K562 (cell line): ENCODE results near the gene SNX25. TPM values are rescaled to one million over a fixed set of nuclear protein-coding genes. Genes with fewer than 3 reads are reported as not detected.
A peak's percentile ranks its signal among the peaks of the same experiment; 100 is the strongest.

Source experiments
- AFF4 ChIP-seq: sonication (generic); formaldehyde crosslinking; IDR thresholded peaks from 2 replicates; pipeline ENCODE4 v1.8.0; 2023; ENCODE audit warnings: mild to moderate bottlenecking, missing genetic modification reagents
- ARID2 ChIP-seq: fragments of 450-650 bp; IDR thresholded peaks from 2 replicates; pipeline ENCODE4 v1.6.1; 2017; ENCODE audit warnings: antibody characterized with exemption, mild to moderate bottlenecking
- ARID4B ChIP-seq: sonication (generic); formaldehyde crosslinking; IDR thresholded peaks from 2 replicates; pipeline ENCODE4 v1.8.0; 2022; ENCODE audit warnings: mild to moderate bottlenecking, missing genetic modification reagents
- ATF1 ChIP-seq, 2 experiments: fragments of 450-650 bp in 1 of 2; IDR thresholded peaks; 2 replicates each; pipeline ENCODE4 v1.6.1; 2016; ENCODE audit warnings: missing compliant biosample characterization in 1 of 2, missing genetic modification characterization in 1 of 2
- C11orf30 ChIP-seq: fragments of 450-650 bp; IDR thresholded peaks from 2 replicates; pipeline ENCODE4 v1.6.1; 2016; ENCODE audit warnings: low read depth, mild to moderate bottlenecking
- CHD1 ChIP-seq: fragments of 200-600 bp; sonication (generic); IDR thresholded peaks from one replicate; pipeline ENCODE4 v1.6.1; 2012; ENCODE audit warnings: mild to moderate bottlenecking, moderate library complexity, low read length, inconsistent platforms
- GATAD2B ChIP-seq: fragments of 450-650 bp; IDR thresholded peaks from 2 replicates; pipeline ENCODE4 v1.6.1; 2017; ENCODE audit warnings: mild to moderate bottlenecking, borderline replicate concordance
- JUN ChIP-seq, 2 experiments: sonication (generic) in 1 of 2; formaldehyde crosslinking in 1 of 2; IDR thresholded peaks; 2 replicates each; pipeline versions ENCODE4 v1.6.1 to v1.8.0; 2012 to 2022; ENCODE audit warnings: borderline replicate concordance in 2 of 2, mild to moderate bottlenecking in 2 of 2, improper control_type of control experiment in 1 of 2, low read depth in 1 of 2, low read length in 1 of 2, missing genetic modification reagents in 1 of 2
- L3MBTL2 ChIP-seq: fragments of 450-650 bp; IDR thresholded peaks from 2 replicates; pipeline ENCODE4 v1.6.1; 2016; ENCODE audit warnings: mild to moderate bottlenecking, moderate library complexity
- MXI1 ChIP-seq: IDR thresholded peaks from 2 replicates; pipeline ENCODE4 v1.6.1; 2011; ENCODE audit warnings: low read depth, mild to moderate bottlenecking, improper control_type of control experiment, low read length
- PPARD ChIP-seq: fragments of 250-450 bp; sonication (Bioruptor Pico); IDR thresholded peaks from 2 replicates; pipeline ENCODE4 v1.8.0; 2022; ENCODE audit warnings: inconsistent platforms, mild to moderate bottlenecking, moderate library complexity
- SIN3B ChIP-seq: fragments of 450-650 bp; IDR thresholded peaks from 2 replicates; pipeline ENCODE4 v1.6.1; 2017; ENCODE audit warnings: low read depth, mild to moderate bottlenecking, moderate library complexity
- SP1 ChIP-seq: sonication (generic); formaldehyde crosslinking; IDR thresholded peaks from 2 replicates; pipeline ENCODE4 v1.8.1; 2022; ENCODE audit warnings: mild to moderate bottlenecking, missing genetic modification reagents
- VEZF1 ChIP-seq: fragments of 200-800 bp; sonication (Bioruptor generic); IDR thresholded peaks from 2 replicates; pipeline ENCODE4 v1.6.1; 2017; ENCODE audit warnings: missing genetic modification characterization, missing compliant biosample characterization
- ZBED1 ChIP-seq: IDR thresholded peaks from 2 replicates; pipeline ENCODE4 v1.6.1; 2014
- ZBTB9 ChIP-seq: fragments of 450-650 bp; formaldehyde crosslinking; IDR thresholded peaks from 2 replicates; pipeline ENCODE4 v1.4.0; 2020; ENCODE audit warnings: mild to moderate bottlenecking, moderate library complexity
- ZNF384 ChIP-seq: IDR thresholded peaks from 2 replicates; pipeline ENCODE4 v1.6.1; 2012; ENCODE audit warnings: low read depth, low read length, improper control_type of control experiment
- polyA plus RNA-seq, 8 experiments: library from polyadenylated mRNA; depleted of rRNA in 4 of 8; stranded (reverse) in 5 of 8; unstranded in 3 of 8; fragments of >200 nt; fragmentation: Nextera tagmentation in 2 of 8; fragmentation: Illumina TruSeq in 1 of 8; extraction: Ambion mirVana in 2 of 8; extraction: Trizol in 1 of 8; gene quantifications; 2 replicates each; pipeline versions ENCODE4 v1.2.1 to v1.2.3, GENCODE V29; 2011 to 2014; ENCODE audit warnings: inconsistent platforms in 1 of 8, missing spikeins in 1 of 8
- total RNA-seq, 7 experiments: library from RNA; depleted of rRNA in 6 of 7; stranded (reverse); fragments of >200 nt in 6 of 7; fragmentation: Illumina TruSeq in 2 of 7; extraction: Trizol in 2 of 7; gene quantifications; 2 replicates each; pipeline versions ENCODE4 v1.2.1 to v1.2.3, GENCODE V29; 2011 to 2021; ENCODE audit warnings: low replicate concordance in 1 of 7

The SNX25 gene
- total and polyA plus RNA-seq, 9 of the 15 experiments (the other 6 are each of a cell fraction or from before 2014, with no cell fraction given), result 2.5 to 23.4 (median 13.3) TPM

- no peak for TF ChIP-seq ARID4B (CRISPR knock-in tag)
- peak; percentile 18; the same call in 1 of the 2 replicates for TF ChIP-seq L3MBTL2
- no peak for TF ChIP-seq ZBTB9 (CRISPR knock-in tag)
- TF ChIP-seq AFF4 (CRISPR knock-in tag), result no peak
- TF ChIP-seq C11orf30, result peak; percentile 89
- TF ChIP-seq VEZF1 (CRISPR knock-in tag), result no peak
- no peak for TF ChIP-seq PPARD (CRISPR knock-in tag)
- peak; percentile 83 for TF ChIP-seq GATAD2B
- no peak for TF ChIP-seq SP1 (CRISPR knock-in tag)
- TF ChIP-seq ZNF384, result peak; percentile 53; the same call in 1 of the 2 replicates
- TF ChIP-seq SIN3B, result no peak
- TF ChIP-seq CHD1, result no peak
- no peak for TF ChIP-seq ZBED1
- TF ChIP-seq ATF1 (CRISPR knock-in tag; IDR thresholded peaks at IDR 0.05), result no peak
- peak; percentile 27; the same call in 1 of the 2 replicates for TF ChIP-seq ATF1 (tag; IDR thresholded peaks at IDR 0.05)
- peak; percentile 33; the same call in 1 of the 2 replicates for TF ChIP-seq JUN (IDR thresholded peaks at IDR 0.05; ENCODE audit: borderline replicate concordance, low read depth, low read length)
- TF ChIP-seq JUN (CRISPR knock-in tag; IDR thresholded peaks at IDR 0.05; ENCODE audit: borderline replicate concordance), result no peak
- 0 out of 2 replicates have a peak, but pooled peaks have one; percentile 22 for TF ChIP-seq MXI1
- TF ChIP-seq ARID2, result no peak
Measured at GRCh38 chr4:185318679-185319078, 109.3 kb downstream of the SNX25 start (continued).
